ENCODE data around the gene SNX18. TPM values are rescaled to one million over a fixed set of nuclear protein-coding genes. Genes with fewer than 3 reads are reported as not detected.

Gene SNX18
- total RNA-seq, 1 donor from 2014 or later, result 38.8 TPM

DNA sequence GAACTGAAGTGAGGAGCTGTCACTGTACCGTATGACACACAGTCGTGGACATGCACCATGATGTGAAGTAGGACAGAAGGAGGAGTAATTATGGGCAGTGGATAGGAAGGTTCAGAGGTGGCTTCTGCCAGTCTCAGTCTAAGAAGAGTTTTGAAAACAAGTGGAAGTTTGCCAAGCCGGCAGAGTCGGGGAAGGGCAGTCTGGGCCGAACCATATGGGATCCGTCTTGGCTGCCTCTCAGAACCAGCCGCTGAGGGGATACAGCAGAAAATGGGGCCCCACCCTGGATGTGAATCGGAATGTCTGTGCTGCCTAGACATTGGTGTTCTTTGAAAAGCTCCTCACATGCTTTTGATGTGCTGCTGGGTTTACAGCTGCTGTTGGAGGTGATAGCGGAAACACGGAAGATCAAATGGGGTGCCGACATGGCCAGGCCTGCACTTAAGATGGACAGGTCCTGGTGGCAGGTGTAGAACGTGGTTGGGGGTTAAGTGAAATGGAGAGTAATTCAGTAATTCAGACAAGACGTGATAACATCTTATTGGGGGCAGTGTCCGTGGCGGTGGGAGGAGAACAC lies 11.2 kb downstream of the SNX18 start:
- H3K4me3 ChIP-seq (ENCODE audit: insufficient read depth, low read depth, low read length), result no peak overlapping the region
- no peak overlapping the region for H3K9ac ChIP-seq (ENCODE audit: low read length)
- Mint-ChIP-seq H3K4me3 (ENCODE audit: unreplicated experiment) (no peak overlapping the region), H3K36me3 (ENCODE audit: low read depth, unreplicated experiment) (no peaks in the 10 kb centered on the region), H3K27me3 (ENCODE audit: low read depth, unreplicated experiment) (no peaks in the 10 kb centered on the region), H3K9me3 (ENCODE audit: unreplicated experiment) (no peaks in the 10 kb centered on the region), H3K27ac (ENCODE audit: unreplicated experiment) (no peak overlapping the region), H3K4me1 (ENCODE audit: low read depth, unreplicated experiment) (peaks cover 25% of the 10 kb centered on the region)
- no peak overlapping the region for H3K27ac ChIP-seq (ENCODE audit: low read depth, low read length)
- H3K9me3 ChIP-seq (ENCODE audit: insufficient read depth, low read depth, low read length), result no peaks in the 10 kb centered on the region
- H3K4me2 ChIP-seq (ENCODE audit: low read length), result no peak overlapping the region
- peaks cover 94% of the 10 kb centered on the region for H4K20me1 ChIP-seq (ENCODE audit: insufficient read depth, low read length)
- peaks cover 98% of the 10 kb centered on the region for H3K79me2 ChIP-seq (ENCODE audit: insufficient read depth, low read length)
- no peaks in the 10 kb centered on the region for H3K27me3 ChIP-seq (ENCODE audit: insufficient read depth, low read length)
- H2AFZ ChIP-seq (ENCODE audit: low read depth, low read length), result no peak overlapping the region
- no peak for DNase-seq (ENCODE audit: low read depth)
- FAIRE-seq, result no peak
- peaks cover 27% of the 10 kb centered on the region for H3K4me1 ChIP-seq (ENCODE audit: insufficient read depth, low read length)
- H3K36me3 ChIP-seq (ENCODE audit: insufficient read depth, low read length), result no peaks in the 10 kb centered on the region
- TF ChIP-seq EZH2 (IDR thresholded peaks at IDR 0.05; ENCODE audit: insufficient read depth, low read length), result no peak
- TF ChIP-seq, protein P1, sequence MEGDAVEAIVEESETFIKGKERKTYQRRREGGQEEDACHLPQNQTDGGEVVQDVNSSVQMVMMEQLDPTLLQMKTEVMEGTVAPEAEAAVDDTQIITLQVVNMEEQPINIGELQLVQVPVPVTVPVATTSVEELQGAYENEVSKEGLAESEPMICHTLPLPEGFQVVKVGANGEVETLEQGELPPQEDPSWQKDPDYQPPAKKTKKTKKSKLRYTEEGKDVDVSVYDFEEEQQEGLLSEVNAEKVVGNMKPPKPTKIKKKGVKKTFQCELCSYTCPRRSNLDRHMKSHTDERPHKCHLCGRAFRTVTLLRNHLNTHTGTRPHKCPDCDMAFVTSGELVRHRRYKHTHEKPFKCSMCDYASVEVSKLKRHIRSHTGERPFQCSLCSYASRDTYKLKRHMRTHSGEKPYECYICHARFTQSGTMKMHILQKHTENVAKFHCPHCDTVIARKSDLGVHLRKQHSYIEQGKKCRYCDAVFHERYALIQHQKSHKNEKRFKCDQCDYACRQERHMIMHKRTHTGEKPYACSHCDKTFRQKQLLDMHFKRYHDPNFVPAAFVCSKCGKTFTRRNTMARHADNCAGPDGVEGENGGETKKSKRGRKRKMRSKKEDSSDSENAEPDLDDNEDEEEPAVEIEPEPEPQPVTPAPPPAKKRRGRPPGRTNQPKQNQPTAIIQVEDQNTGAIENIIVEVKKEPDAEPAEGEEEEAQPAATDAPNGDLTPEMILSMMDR (IDR thresholded peaks at IDR 0.05; ENCODE audit: insufficient read depth, low read depth, low read length), result no peak

DNA sequence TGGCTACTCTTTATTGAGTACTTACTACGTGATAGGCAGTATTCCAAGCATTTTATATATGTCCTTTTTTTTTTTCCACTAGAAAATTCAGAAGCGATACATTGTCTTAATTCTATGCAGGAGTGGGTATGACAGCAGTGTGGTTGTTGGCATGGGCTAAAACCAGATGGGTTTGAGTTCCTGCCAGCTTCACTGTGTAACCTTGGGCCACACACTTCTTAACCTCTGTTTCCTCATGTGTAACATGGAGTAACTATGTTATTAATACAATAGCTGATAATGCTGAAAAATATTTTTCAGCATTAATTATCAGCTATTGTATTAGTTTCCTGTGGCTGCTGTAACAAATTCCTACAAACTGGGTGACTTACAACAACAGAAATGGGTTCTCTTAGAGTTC lies 12.0 kb downstream of the SNX18 start:
- Histone ChIP-seq H3K79me2 (ENCODE audit: insufficient read depth, low read length) (peaks cover 98% of the 10 kb centered on the region), H3K27ac (ENCODE audit: low read depth, low read length) (no peak overlapping the region), H2AFZ (ENCODE audit: low read depth, low read length) (no peak overlapping the region), H3K36me3 (ENCODE audit: insufficient read depth, low read length) (no peaks in the 10 kb centered on the region), H3K9me3 (ENCODE audit: insufficient read depth, low read depth, low read length) (no peaks in the 10 kb centered on the region), H4K20me1 (ENCODE audit: insufficient read depth, low read length) (peaks cover 94% of the 10 kb centered on the region), H3K4me3 (ENCODE audit: insufficient read depth, low read depth, low read length) (no peak overlapping the region), H3K27me3 (ENCODE audit: insufficient read depth, low read length) (no peaks in the 10 kb centered on the region), H3K4me2 (ENCODE audit: low read length) (no peak overlapping the region), H3K9ac (ENCODE audit: low read length) (no peak overlapping the region), H3K4me1 (ENCODE audit: insufficient read depth, low read length) (peaks cover 28% of the 10 kb centered on the region)
- Mint-ChIP-seq H3K27me3 (ENCODE audit: low read depth, unreplicated experiment) (no peaks in the 10 kb centered on the region), H3K4me3 (ENCODE audit: unreplicated experiment) (no peak overlapping the region), H3K9me3 (ENCODE audit: unreplicated experiment) (no peaks in the 10 kb centered on the region), H3K36me3 (ENCODE audit: low read depth, unreplicated experiment) (no peaks in the 10 kb centered on the region), H3K4me1 (ENCODE audit: low read depth, unreplicated experiment) (peaks cover 24% of the 10 kb centered on the region), H3K27ac (ENCODE audit: unreplicated experiment) (no peak overlapping the region)
- DNase-seq (ENCODE audit: low read depth), result no peak
- no peak for FAIRE-seq
- TF ChIP-seq, protein P1 (IDR thresholded peaks at IDR 0.05; ENCODE audit: insufficient read depth, low read depth, low read length), result no peak
- no peak for TF ChIP-seq EZH2 (IDR thresholded peaks at IDR 0.05; ENCODE audit: insufficient read depth, low read length)

DNA sequence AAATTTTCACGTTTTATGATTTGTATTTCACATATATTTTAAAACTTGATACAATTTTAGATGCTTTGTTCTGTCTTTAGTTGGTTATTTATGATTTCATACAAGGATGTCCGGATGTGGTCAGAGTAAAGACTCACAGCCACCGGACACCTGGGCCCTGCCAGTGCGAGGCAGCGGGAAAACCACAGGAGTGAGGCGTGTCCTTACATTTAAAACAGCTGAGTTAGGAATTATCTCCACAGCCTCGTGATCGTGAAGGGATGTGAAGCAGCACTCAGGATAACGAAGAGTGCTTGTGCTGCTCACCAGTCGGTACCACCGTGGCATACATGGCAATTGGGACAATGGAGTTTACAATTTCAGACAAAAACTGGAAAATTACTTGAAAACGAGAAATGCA lies 14.0 kb downstream of the SNX18 start:
- H3K4me2 ChIP-seq (ENCODE audit: low read length), result peak overlapping the region; percentile 35
- H3K4me1 ChIP-seq (ENCODE audit: insufficient read depth, low read length), result peaks cover 23% of the 10 kb centered on the region
- Mint-ChIP-seq H3K4me1 (ENCODE audit: low read depth, unreplicated experiment) (peaks cover 28% of the 10 kb centered on the region), H3K36me3 (ENCODE audit: low read depth, unreplicated experiment) (no peaks in the 10 kb centered on the region), H3K27me3 (ENCODE audit: low read depth, unreplicated experiment) (no peaks in the 10 kb centered on the region), H3K4me3 (ENCODE audit: unreplicated experiment) (peak overlapping the region; percentile 8), H3K27ac (ENCODE audit: unreplicated experiment) (peak overlapping the region; percentile 83), H3K9me3 (ENCODE audit: unreplicated experiment) (no peaks in the 10 kb centered on the region)
- no peaks in the 10 kb centered on the region for H3K36me3 ChIP-seq (ENCODE audit: insufficient read depth, low read length)
- no peaks in the 10 kb centered on the region for H3K9me3 ChIP-seq (ENCODE audit: insufficient read depth, low read depth, low read length)
- DNase-seq (ENCODE audit: low read depth) (peak; percentile 73), FAIRE-seq (no peak)
- no peak overlapping the region for H2AFZ ChIP-seq (ENCODE audit: low read depth, low read length)
- H3K27me3 ChIP-seq (ENCODE audit: insufficient read depth, low read length), result no peaks in the 10 kb centered on the region
- TF ChIP-seq, protein P1 (IDR thresholded peaks at IDR 0.05; ENCODE audit: insufficient read depth, low read depth, low read length), result no peak
- no peak for TF ChIP-seq EZH2 (IDR thresholded peaks at IDR 0.05; ENCODE audit: insufficient read depth, low read length)
- H3K27ac ChIP-seq (ENCODE audit: low read depth, low read length), result no peak overlapping the region
- no peak overlapping the region for H3K9ac ChIP-seq (ENCODE audit: low read length)
- peaks cover 95% of the 10 kb centered on the region for H3K79me2 ChIP-seq (ENCODE audit: insufficient read depth, low read length)
- peaks cover 88% of the 10 kb centered on the region for H4K20me1 ChIP-seq (ENCODE audit: insufficient read depth, low read length)
- no peak overlapping the region for H3K4me3 ChIP-seq (ENCODE audit: insufficient read depth, low read depth, low read length)
